AML-193 (cell line): ENCODE results near the gene PODXL2.
"Not testable (repeated sequence)": the region's sequence is repeated elsewhere in the genome, so short reads cannot be mapped to it uniquely, and the experiment has no call there.

Experiments
- DNase-seq, 2 experiments: peaks; one replicate each; lab custom pipeline; 2025; lab: John Stamatoyannopoulos, UW

The PODXL2 gene

DNA sequence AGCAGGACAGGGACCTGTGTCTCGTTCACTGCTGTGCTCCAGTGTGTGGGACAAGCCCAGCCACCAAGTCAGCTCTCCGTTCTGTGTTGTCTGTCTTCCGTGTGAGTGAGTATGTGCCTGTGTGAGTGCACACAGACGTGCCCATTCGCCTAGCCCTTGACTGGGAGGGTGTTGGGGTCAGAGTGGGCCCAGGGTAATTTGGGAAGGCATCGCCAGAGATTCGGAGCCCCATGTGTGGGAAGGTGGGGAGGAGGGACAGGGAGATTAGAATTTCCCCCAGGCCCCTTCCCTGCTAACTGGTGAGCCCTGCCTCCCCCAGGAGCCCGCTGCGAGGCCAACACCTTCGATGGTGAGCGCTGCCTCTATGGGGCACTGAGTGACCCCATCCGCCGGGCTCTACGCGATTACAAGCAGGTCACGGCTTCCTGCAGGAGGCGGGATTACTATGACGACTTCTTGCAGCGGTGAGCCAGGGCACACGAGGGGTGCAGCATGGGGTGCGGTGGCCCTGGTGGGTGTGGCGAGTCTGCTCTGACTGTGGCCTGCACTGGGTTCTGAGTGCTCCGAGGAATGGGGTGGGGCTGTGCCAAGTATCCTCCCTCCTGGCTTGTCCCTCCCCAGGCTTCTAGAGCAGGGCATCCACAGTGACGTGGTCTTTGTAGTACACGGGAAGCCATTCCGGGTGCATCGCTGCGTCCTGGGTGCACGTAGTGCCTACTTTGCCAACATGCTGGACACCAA lies 46.8 kb downstream of the PODXL2 start:
- no peak for DNase-seq

DNA sequence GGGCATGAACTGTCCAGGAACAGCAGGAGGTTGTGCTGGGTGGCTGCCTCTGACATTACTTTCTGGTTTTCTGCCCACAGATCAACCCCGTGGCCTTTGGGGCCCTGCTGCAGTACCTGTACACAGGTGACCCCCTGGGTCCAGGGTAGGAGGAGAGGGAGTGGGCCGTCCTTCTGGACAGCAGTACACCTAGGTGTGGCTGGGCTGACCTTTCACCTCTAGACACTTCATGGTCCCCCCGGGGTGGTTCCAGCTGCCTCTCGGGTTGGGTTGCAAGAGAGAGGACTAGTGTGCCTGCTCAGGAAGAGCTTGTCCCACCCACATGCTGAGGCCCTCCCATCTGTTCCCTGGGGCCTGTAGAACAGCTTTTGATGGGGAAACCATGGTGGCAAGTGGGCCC lies 47.5 kb downstream of the PODXL2 start:
- no peak for DNase-seq

DNA sequence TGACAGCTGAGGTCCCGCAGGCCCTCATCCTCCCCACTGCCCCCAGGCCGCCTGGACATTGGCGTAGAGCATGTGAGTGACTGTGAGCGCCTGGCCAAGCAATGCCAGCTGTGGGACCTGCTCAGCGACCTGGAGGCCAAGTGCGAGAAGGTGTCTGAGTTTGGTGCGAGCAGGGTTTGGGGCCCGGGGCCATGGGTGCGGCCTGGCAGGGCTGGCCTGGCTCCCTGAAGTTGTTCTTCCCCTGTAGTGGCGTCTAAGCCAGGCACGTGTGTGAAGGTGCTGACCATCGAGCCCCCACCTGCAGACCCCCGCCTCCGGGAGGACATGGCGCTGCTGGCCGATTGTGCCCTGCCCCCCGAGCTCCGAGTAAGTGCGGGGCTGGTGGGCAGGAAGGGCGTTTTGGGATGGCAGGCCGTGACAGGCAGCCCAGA lies 48.0 kb downstream of the PODXL2 start:
- no peak for DNase-seq

DNA sequence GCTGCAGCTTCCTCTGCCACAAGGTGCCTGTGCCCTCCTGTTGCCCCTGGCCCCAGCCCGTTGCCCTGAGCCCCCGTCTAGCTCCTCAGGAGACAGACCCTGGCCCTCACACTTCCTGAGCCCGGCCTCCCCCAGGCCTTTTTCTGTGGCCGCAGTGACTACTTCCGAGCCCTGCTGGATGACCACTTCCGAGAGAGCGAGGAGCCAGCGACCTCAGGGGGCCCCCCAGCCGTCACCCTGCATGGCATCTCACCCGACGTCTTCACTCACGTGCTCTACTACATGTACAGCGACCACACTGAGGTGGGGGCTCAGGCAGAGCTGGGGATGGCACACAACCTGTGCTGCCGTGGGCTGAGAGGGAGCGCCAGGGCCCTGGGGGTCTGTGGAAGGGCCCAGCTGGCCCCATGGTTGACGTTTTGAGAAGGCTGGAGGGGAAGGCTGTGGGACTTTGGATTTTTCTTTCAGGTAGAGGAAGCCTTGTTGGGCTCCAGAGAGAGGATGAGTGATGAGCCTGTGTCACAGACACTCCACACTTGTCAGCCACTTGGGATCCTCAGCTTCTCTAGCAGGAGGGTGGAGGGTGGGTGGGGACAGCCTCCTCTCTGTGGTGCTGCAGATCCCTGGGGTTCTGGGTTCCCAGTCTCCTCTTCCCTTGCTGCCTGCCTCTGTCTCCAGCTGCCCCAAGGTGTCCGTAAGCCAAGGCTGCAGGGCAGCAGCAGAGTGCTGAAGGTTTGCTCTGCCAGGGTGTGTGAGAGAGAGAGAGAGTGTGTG lies 48.7 kb downstream of the PODXL2 start:
- no peak for DNase-seq

- DNase-seq: no peak
These were observed 49.3 kb downstream of the PODXL2 start for GRCh38 chr3:127678315-127678599.

GRCh38 chr3:127678611-127679533 lies 49.9 kb downstream of the PODXL2 start:
- peak; percentile 97 to 98 for DNase-seq

- no peak for DNase-seq
These were observed 50.7 kb downstream of the PODXL2 start for GRCh38 chr3:127679534-127680145.

DNA sequence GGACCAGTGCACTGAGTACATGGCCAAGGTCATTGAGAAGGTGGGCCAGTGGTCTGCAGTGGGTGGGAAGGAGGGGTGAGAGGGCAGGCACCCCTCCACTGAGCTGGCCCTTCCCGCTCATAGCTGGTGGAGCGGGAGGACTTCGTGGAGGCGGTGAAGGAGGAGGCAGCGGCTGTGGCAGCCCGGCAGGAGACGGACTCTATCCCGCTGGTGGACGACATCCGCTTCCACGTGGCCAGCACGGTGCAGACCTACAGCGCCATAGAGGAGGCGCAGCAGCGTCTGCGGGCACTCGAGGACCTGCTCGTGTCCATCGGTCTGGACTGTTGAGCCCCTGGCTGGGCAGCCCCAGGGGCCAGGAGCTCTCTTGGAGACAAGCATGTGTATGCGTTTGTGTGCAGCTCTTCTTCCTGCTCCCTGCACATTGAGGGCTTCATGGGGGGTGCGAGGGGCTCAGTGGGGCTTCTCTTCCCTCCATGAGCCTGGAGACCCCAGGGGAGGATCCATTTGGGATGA lies 51.2 kb downstream of the PODXL2 start:
- no peak for DNase-seq

- DNase-seq: no peak
These were observed 51.8 kb downstream of the PODXL2 start for GRCh38 chr3:127680798-127681221.

DNA sequence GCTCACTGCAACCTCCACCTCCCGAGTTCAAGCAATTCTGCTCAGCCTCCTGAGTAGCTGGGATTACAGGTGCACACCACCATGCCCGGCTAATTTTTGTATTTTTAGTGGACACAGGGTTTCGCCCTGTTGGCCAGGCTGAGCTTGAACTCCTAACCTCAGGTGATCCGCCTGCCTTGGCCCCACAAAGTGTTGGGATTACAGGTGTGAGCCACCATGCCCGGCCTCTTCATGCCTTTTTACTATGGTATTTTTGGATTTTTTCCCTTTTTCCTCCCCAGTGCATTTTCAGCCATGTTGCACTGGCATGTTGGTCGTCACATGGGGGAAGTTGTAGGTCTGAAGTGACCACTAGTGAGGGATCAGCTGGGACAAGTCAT lies 53.2 kb downstream of the PODXL2 start:
- not testable (repeated sequence) for DNase-seq

DNA sequence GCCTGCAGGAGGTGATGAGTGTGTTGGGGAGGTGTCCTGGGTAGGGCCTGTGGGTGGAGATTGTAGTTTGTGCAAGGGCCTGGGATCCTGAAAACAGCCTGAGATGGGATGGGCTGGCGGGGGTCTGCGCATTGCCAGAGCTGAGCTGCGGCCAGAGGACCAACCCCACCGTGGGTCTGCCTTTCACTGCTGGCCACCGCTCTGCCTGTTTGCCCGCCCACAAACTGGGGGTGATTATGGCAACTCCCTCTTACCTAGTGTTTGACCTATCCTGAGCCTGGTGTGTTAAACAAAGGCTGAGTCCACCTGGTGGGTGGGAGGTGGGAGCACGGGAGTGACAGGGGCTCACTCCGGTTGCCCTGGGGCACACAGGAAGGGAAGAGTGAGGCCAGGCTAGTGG lies 53.6 kb downstream of the PODXL2 start:
- DNase-seq: no peak

GRCh38 chr3:127684871-127685707 lies 56.1 kb downstream of the PODXL2 start:
- DNase-seq: no peak

GRCh38 chr3:127685708-127686511 lies 56.9 kb downstream of the PODXL2 start:
- DNase-seq: no peak

GRCh38 chr3:127686512-127686894 lies 57.5 kb downstream of the PODXL2 start:
- no peak for DNase-seq

- no peak for DNase-seq
These were observed 58.3 kb downstream of the PODXL2 start for GRCh38 chr3:127687228-127687737.

DNA sequence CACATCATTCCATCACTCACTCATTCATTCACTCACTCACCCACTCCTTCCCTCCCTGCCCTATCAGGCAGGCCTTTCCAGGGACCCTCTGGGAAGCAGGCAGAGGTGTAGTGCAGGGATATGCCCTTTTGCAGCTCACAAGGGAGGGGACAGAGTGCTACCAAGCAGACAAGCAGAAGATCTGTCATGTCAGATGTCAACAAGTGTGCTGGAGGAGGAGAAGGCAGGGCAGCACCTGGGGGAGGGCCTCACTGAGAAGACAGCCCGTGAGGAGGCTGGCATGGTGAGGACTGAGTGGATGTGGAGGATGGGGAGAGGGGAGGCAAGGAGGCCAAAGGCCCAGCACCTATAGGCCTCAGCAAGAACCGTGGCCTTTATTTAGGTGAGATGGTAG lies 59.0 kb downstream of the PODXL2 start:
- no peak for DNase-seq

DNA sequence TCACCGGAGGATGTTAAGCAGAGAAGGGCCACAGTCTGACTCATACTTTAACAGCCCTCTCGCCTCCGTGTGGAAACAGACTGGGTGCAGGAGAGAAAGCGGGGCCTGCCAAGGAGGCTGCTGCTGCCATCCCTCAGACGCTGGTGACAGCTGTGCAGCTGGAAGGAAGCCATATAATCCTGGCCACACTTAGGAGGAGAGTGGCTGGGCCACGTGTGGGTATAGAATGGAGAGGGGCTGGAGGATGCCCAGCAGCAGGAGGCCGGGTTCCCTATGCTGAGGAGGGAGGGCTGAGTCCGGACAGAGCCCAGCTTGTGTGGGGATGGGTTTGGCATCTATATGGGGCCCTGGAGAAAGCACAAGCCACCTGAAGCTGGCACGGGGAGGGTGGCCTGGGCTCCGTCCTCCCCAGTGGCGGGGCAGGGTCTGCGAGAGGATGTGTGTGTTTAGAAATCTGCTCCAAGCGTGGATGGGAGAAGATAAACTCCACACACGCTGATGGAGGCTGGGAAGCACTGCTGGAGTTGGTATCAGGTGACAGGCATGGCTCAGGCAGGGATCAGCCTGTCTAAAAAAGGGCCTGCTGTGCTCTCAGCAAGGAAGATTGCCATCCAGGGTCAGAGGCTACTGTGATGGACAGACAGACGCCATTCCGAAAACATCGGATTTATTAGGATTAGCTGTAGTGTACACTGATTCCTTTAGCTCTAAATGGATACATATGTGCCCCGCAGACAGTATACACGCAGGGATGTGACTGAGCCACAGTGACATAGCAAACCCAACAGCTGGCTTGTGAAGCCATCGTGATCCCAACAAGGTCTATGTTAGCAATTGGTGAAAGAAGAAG lies 59.7 kb downstream of the PODXL2 start:
- no peak for DNase-seq

GRCh38 chr3:127689266-127689860 lies 60.4 kb downstream of the PODXL2 start:
- no peak for DNase-seq

DNA sequence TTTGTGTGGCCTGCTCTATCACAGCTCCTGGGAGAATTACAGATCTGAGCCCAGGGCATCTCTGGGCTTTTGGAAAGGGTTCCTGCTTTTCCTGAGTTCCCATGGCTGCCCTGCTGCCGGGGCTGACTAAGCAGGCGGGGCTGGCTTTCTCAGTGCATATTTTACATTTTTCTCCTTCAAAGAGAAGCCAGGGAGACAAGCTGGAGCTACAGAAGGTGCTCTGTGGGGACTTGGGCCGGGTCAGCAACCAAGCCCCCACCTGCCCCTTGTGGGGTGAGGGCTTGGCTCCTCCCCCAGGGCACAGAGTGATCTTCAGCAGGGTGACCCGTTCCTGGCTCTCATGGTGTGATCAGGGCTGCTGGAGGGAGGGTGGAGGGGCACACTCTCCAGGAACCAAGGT lies 61.1 kb downstream of the PODXL2 start:
- no peak for DNase-seq
